Left forelimb (tissue), 1 donor: ENCODE data around the gene AIF1.

Experiments
- DNase-seq: peaks from one replicate; pipeline ENCODE4 v3.0.0-alpha.2; 2018; ENCODE audit warnings: low spot score

AIF1 gene

GRCh38 chr6:31642798-31643570 is 27.9 kb downstream of the AIF1 start:
- DNase-seq = no peak

- DNase-seq = no peak
Observed at GRCh38 chr6:31643818-31644454, 28.9 kb downstream of the AIF1 start.

GRCh38 chr6:31645325-31645724 is 30.3 kb downstream of the AIF1 start:
- no peak for DNase-seq

- DNase-seq = no peak
Observed at GRCh38 chr6:31651602-31652191, 36.7 kb downstream of the AIF1 start.

- DNase-seq = no peak
Observed at GRCh38 chr6:31652925-31653724, 38.1 kb downstream of the AIF1 start.

- DNase-seq = no peak
Observed at GRCh38 chr6:31654574-31655348, 39.7 kb downstream of the AIF1 start.

- no peak for DNase-seq
Observed at GRCh38 chr6:31655349-31656237, 40.6 kb downstream of the AIF1 start, which contains the start of gene APOM. Gene APOM (plus strand): TSS chr6:31655894. CDS start chr6:31655967, 73 bp downstream.

- no peak for DNase-seq
Observed at GRCh38 chr6:31657406-31658157, 42.5 kb downstream of the AIF1 start.

GRCh38 chr6:31658158-31658688 is 43.2 kb downstream of the AIF1 start:
- DNase-seq = no peak

- DNase-seq = no peak
Observed at GRCh38 chr6:31658983-31659648, 44.1 kb downstream of the AIF1 start.

GRCh38 chr6:31659649-31660380 is 44.8 kb downstream of the AIF1 start:
- no peak for DNase-seq

GRCh38 chr6:31660381-31661261 is 45.6 kb downstream of the AIF1 start, which contains the start of gene C6orf47:
Gene C6orf47 (minus strand): TSS chr6:31660778. CDS start chr6:31659947, 831 bp downstream.
- peak; percentile 91 for DNase-seq

GRCh38 chr6:31661262-31662123 is 46.5 kb downstream of the AIF1 start:
- no peak for DNase-seq

- no peak for DNase-seq
Observed at GRCh38 chr6:31662124-31662723, 47.2 kb downstream of the AIF1 start.

- DNase-seq = no peak
Observed at GRCh38 chr6:31663126-31663960, 48.3 kb downstream of the AIF1 start.
